A375 (cell line): Measurements from ENCODE around the gene DCAF4L1. TPM values are rescaled to one million over a fixed set of nuclear protein-coding genes. Genes with fewer than 3 reads are reported as not detected.

Experiments
- total RNA-seq: library from RNA; depleted of rRNA; stranded (reverse); fragments of >200 nt; shearing (Covaris generic); gene quantifications from 2 replicates; pipeline ENCODE4 v1.2.3, GENCODE V29; 2014; rRNA removed

DCAF4L1 gene
- 0.79 and 1.1 TPM in 2 replicates for total RNA-seq

GRCh38 chr4:41981456-41981855, at the start of gene DCAF4L1:
Gene DCAF4L1 (plus strand): TSS chr4:41981756. CDS start chr4:41981793, 37 bp downstream.

DNA sequence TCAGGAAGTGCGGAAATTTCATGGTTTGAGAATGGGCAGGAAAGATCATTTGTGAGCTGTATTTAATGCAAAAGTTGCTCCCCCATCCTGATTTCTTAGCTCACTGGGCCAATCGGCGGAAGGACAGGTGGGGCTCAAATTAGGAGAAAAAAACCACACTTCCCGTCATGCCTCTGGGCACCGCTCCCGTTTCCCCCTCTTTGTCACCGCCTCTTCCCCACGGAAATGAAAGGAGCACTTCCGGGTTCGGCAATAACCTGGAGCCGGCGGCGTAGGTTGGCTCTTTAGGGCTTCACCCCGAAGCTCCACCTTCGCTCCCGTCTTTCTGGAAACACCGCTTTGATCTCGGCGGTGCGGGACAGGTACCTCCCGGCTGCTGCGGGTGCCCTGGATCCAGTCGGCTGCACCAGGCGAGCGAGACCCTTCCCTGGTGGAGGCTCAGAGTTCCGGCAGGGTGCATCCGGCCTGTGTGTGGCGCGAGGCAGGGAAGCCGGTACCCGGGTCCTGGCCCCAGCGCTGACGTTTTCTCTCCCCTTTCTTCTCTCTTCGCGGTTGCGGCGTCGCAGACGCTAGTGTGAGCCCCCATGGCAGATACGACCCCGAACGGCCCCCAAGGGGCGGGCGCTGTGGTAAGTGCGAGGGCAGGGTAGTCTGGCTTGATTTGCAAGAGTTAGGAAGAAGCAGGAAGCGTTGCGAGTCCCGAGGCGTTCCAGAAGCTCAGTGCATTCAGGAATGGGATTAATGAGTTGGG, 46.5 kb upstream of the DCAF4L1 start, which contains the start of gene TMEM33:
Gene TMEM33, plus strand, starts transcription at position 529 of the 751 bp plus-strand sequence. Its CDS starts 56 bp downstream, at position 585.

DNA sequence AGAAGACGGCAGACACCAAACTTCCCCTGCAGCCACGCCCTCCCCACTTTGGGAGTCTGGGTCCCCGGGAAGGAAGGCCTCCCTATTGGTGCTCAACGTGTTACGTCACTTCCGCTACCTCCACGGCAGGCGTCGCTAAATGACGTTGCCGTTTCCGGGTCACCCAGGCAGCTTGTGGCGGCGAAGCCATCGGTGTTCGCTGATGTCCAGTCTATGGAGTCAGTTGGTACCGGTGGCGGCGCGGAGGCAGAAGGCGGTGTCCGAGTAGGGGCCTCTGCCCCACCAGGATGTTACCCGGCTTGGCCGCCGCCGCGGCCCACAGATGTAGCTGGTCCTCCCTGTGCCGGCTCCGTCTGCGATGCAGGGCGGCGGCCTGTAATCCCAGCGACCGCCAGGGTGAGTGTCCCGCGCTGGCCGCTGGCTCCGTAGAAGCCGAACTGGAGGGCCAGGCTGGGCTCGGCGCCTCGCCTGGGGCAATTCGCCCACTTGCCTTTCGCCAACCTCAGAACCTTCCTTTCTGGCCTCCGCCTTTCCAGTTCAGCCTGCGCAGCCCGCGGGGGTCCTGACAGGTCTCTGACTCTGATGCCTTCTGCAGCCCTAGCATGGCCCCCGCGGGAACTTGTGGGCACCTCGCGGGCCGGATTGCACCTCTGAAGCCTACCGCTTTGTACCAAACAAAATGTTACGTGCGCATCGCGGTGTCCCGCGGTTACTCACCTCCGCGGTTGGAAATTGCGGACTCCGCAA, 9.0 kb downstream of the DCAF4L1 start, which contains the start of gene SLC30A9:
Gene SLC30A9, plus strand, starts transcription at position 166 of the 747 bp plus-strand sequence. Its CDS starts 122 bp downstream, at position 288.

Other genes with a start within 250 kb of the DCAF4L1 start
- gene PHOX2B, start 233.0 kb upstream of the DCAF4L1 start, total RNA-seq = not detected in 2 replicates
- 51.4 and 70.5 TPM in 2 replicates for gene TMEM33, start 46.3 kb upstream of the DCAF4L1 start, total RNA-seq
- gene SLC30A9, start 8.8 kb downstream of the DCAF4L1 start, total RNA-seq = 74.9 and 86.8 TPM in 2 replicates
- 1.7 TPM in 2 replicates for gene BEND4, start 170.9 kb downstream of the DCAF4L1 start, total RNA-seq